Trophoblast cell (in vitro differentiated cells and primary cell): ENCODE results near the gene OR8A1.

Experiments
- DNase-seq, 2 donors: peaks; one replicate each; pipeline ENCODE4 v3.0.0-alpha.2; 2016
- H2AFZ ChIP-seq: 2 replicates; pipeline ENCODE4 v1.6.1; 2013; ENCODE audit warnings: low read length, moderate library complexity, mild to moderate bottlenecking; ENCODE audit not compliant: insufficient read depth, poor library complexity
- H2AK5ac ChIP-seq: 2 replicates; pipeline ENCODE4 v1.6.1; 2013; ENCODE audit warnings: mild to moderate bottlenecking, low read length
- H2BK120ac ChIP-seq: 2 replicates; pipeline ENCODE4 v1.6.1; 2013; ENCODE audit warnings: low read length, mild to moderate bottlenecking, moderate library complexity; ENCODE audit not compliant: insufficient read depth, poor library complexity
- H2BK12ac ChIP-seq: 2 replicates; pipeline ENCODE4 v1.6.1; 2013; ENCODE audit warnings: mild to moderate bottlenecking, low read length, moderate library complexity
- H2BK5ac ChIP-seq: 2 replicates; pipeline ENCODE4 v1.6.1; 2013; ENCODE audit warnings: low read length, low read depth, moderate library complexity, mild to moderate bottlenecking; ENCODE audit not compliant: poor library complexity
- H3K14ac ChIP-seq: 2 replicates; pipeline ENCODE4 v1.6.1; 2013; ENCODE audit warnings: mild to moderate bottlenecking, low read length
- H3K18ac ChIP-seq: 2 replicates; pipeline ENCODE4 v1.6.1; 2013; ENCODE audit warnings: mild to moderate bottlenecking, low read length
- H3K23ac ChIP-seq: 2 replicates; pipeline ENCODE4 v1.6.1; 2013; ENCODE audit warnings: low read length
- H3K27ac ChIP-seq: 2 replicates; pipeline ENCODE4 v1.5.1; 2013; ENCODE audit warnings: low read depth, mild to moderate bottlenecking, inconsistent platforms, low read length, moderate library complexity
- H3K27me3 ChIP-seq: 2 replicates; pipeline ENCODE4 v1.6.1; 2013; ENCODE audit warnings: inconsistent platforms, mild to moderate bottlenecking, low read length, moderate library complexity; ENCODE audit not compliant: insufficient read depth
- H3K36me3 ChIP-seq, 2 experiments: 1 replicate in 1 of 2; 2 replicates in 1 of 2; pipeline ENCODE4 v1.6.1; 2013; ENCODE audit warnings: low read length in 2 of 2, mild to moderate bottlenecking in 2 of 2, moderate library complexity in 1 of 2; ENCODE audit not compliant: insufficient read depth in 2 of 2, control insufficient read depth in 1 of 2
- H3K4ac ChIP-seq: 2 replicates; pipeline ENCODE4 v1.6.1; 2013; ENCODE audit warnings: low read depth, mild to moderate bottlenecking, low read length, moderate library complexity
- H3K4me1 ChIP-seq, 2 experiments: 1 replicate in 1 of 2; 2 replicates in 1 of 2; pipeline ENCODE4 v1.6.1; 2013; ENCODE audit warnings: low read length in 2 of 2, mild to moderate bottlenecking in 2 of 2, moderate library complexity in 1 of 2; ENCODE audit not compliant: insufficient read depth in 2 of 2, control insufficient read depth in 1 of 2
- H3K4me2 ChIP-seq: 2 replicates; pipeline ENCODE4 v1.6.1; 2013; ENCODE audit warnings: inconsistent platforms, mild to moderate bottlenecking, low read length, moderate library complexity
- H3K4me3 ChIP-seq: 2 replicates; pipeline ENCODE4 v1.5.1; 2013; ENCODE audit warnings: mild to moderate bottlenecking, low read depth, low read length, inconsistent platforms
- H3K79me1 ChIP-seq: one replicate; pipeline ENCODE4 v1.6.1; 2013; ENCODE audit warnings: low read length
- H3K79me2 ChIP-seq: 2 replicates; pipeline ENCODE4 v1.6.1; 2013; ENCODE audit warnings: low read length, mild to moderate bottlenecking; ENCODE audit not compliant: control insufficient read depth, insufficient read depth, poor library complexity
- H3K9ac ChIP-seq: 2 replicates; pipeline ENCODE4 v1.6.1; 2013; ENCODE audit warnings: mild to moderate bottlenecking, low read length
- H3K9me3 ChIP-seq: 2 replicates; pipeline ENCODE4 v1.6.1; 2013; ENCODE audit warnings: low read depth, mild to moderate bottlenecking, control low read depth, inconsistent platforms, low read length; ENCODE audit not compliant: insufficient read depth
- H4K12ac ChIP-seq: 2 replicates; pipeline ENCODE4 v1.6.1; 2013; ENCODE audit warnings: low read depth, mild to moderate bottlenecking, low read length, moderate library complexity
- H4K8ac ChIP-seq: 2 replicates; pipeline ENCODE4 v1.6.1; 2013; ENCODE audit warnings: low read depth, mild to moderate bottlenecking, low read length, moderate library complexity
- H4K91ac ChIP-seq: one replicate; pipeline ENCODE4 v1.6.1; 2013; ENCODE audit warnings: low read depth, mild to moderate bottlenecking, low read length, moderate library complexity
- WGBS: extraction: QIAGEN DNeasy Blood & Tissue Kit; methylation state at CpG from one replicate; pipeline ENCODE4 v1.1.7; 2013; ENCODE audit warnings: missing lambda C conversion rate; ENCODE audit not compliant: insufficient read length, insufficient coverage; ENCODE audit errors: extremely low coverage; 5-methylcytosine and 5-hydroxymethylcytosine counted together

Gene OR8A1

GRCh38 chr11:124556828-124557227 lies 13.0 kb upstream of the OR8A1 start:
- no peaks in the 10 kb centered on the region for H3K9me3 ChIP-seq
- no peak overlapping the region for H3K4me2 ChIP-seq
- H4K91ac ChIP-seq = no peak overlapping the region
- no peak overlapping the region for H4K8ac ChIP-seq
- no peak overlapping the region for H3K14ac ChIP-seq
- DNase-seq = no peak
- no peak overlapping the region for H2BK5ac ChIP-seq
- H3K36me3 ChIP-seq = no peaks in the 10 kb centered on the region
- no peak overlapping the region for H3K4ac ChIP-seq
- no peak overlapping the region for H2BK12ac ChIP-seq
- H4K12ac ChIP-seq = no peak overlapping the region
- H3K27me3 ChIP-seq = no peaks in the 10 kb centered on the region
- no peaks in the 10 kb centered on the region for H3K4me1 ChIP-seq
- no peak overlapping the region for H2AFZ ChIP-seq
- no peak overlapping the region for H2BK120ac ChIP-seq
- no peak overlapping the region for H3K9ac ChIP-seq
- no peak overlapping the region for H3K23ac ChIP-seq
- H3K79me2 ChIP-seq = no peaks in the 10 kb centered on the region
- WGBS = no CpG with 5 or more reads among the region's 2 CpGs
- no peak overlapping the region for H2AK5ac ChIP-seq
- H3K4me3 ChIP-seq = no peak overlapping the region
- H3K27ac ChIP-seq = no peak overlapping the region
- no peaks in the 10 kb centered on the region for H3K79me1 ChIP-seq
- no peak overlapping the region for H3K18ac ChIP-seq

GRCh38 chr11:124570160-124570559 lies 363 bp downstream of the OR8A1 start:
- no peak overlapping the region for H2BK120ac ChIP-seq
- no peak overlapping the region for H3K4me2 ChIP-seq
- no peak overlapping the region for H3K4ac ChIP-seq
- no peak overlapping the region for H2AK5ac ChIP-seq
- H3K27ac ChIP-seq = no peak overlapping the region
- no peak overlapping the region for H3K14ac ChIP-seq
- H3K36me3 ChIP-seq = no peaks in the 10 kb centered on the region
- DNase-seq = no peak
- no peak overlapping the region for H4K91ac ChIP-seq
- no peaks in the 10 kb centered on the region for H3K79me2 ChIP-seq
- H4K8ac ChIP-seq = no peak overlapping the region
- no CpG with 5 or more reads among the region's 7 CpGs for WGBS
- no peaks in the 10 kb centered on the region for H3K4me1 ChIP-seq
- no peak overlapping the region for H3K9ac ChIP-seq
- no peak overlapping the region for H3K4me3 ChIP-seq
- no peaks in the 10 kb centered on the region for H3K79me1 ChIP-seq
- H3K23ac ChIP-seq = no peak overlapping the region
- no peak overlapping the region for H3K18ac ChIP-seq
- no peaks in the 10 kb centered on the region for H3K9me3 ChIP-seq
- no peak overlapping the region for H2AFZ ChIP-seq
- no peak overlapping the region for H2BK12ac ChIP-seq
- H4K12ac ChIP-seq = no peak overlapping the region
- H3K27me3 ChIP-seq = no peaks in the 10 kb centered on the region
- H2BK5ac ChIP-seq = no peak overlapping the region

- Histone ChIP-seq H3K4me2 (no peak overlapping the region), H2AK5ac (no peak overlapping the region), H4K12ac (no peak overlapping the region), H3K14ac (no peak overlapping the region), H3K36me3 (no peaks in the 10 kb centered on the region), H3K79me1 (no peaks in the 10 kb centered on the region), H3K9ac (no peak overlapping the region), H3K4me1 (no peaks in the 10 kb centered on the region), H4K8ac (no peak overlapping the region), H2BK12ac (no peak overlapping the region), H2AFZ (no peak overlapping the region), H4K91ac (no peak overlapping the region), H3K27ac (no peak overlapping the region), H2BK120ac (no peak overlapping the region), H3K4me3 (no peak overlapping the region), H3K4ac (no peak overlapping the region), H3K23ac (no peak overlapping the region), H3K9me3 (no peaks in the 10 kb centered on the region), H3K79me2 (no peaks in the 10 kb centered on the region), H3K27me3 (no peaks in the 10 kb centered on the region), H3K18ac (no peak overlapping the region), H2BK5ac (no peak overlapping the region)
- DNase-seq = no peak
- no CpG with 5 or more reads among the region's 6 CpGs for WGBS
These were observed 8.1 kb downstream of the OR8A1 start for GRCh38 chr11:124577716-124578427.

GRCh38 chr11:124578761-124579160 lies 9.0 kb downstream of the OR8A1 start:
- no peak overlapping the region for H3K23ac ChIP-seq
- H2BK5ac ChIP-seq = no peak overlapping the region
- H3K9me3 ChIP-seq = no peaks in the 10 kb centered on the region
- no peaks in the 10 kb centered on the region for H3K79me2 ChIP-seq
- no peak overlapping the region for H2BK12ac ChIP-seq
- WGBS = no CpG with 5 or more reads among the region's 4 CpGs
- no peak overlapping the region for H3K14ac ChIP-seq
- H3K79me1 ChIP-seq = no peaks in the 10 kb centered on the region
- H3K18ac ChIP-seq = no peak overlapping the region
- H3K4me3 ChIP-seq = no peak overlapping the region
- H3K27me3 ChIP-seq = no peaks in the 10 kb centered on the region
- H3K4ac ChIP-seq = no peak overlapping the region
- no peaks in the 10 kb centered on the region for H3K4me1 ChIP-seq
- no peak overlapping the region for H4K8ac ChIP-seq
- no peak overlapping the region for H3K4me2 ChIP-seq
- no peak overlapping the region for H2AK5ac ChIP-seq
- H4K91ac ChIP-seq = no peak overlapping the region
- H3K36me3 ChIP-seq = no peaks in the 10 kb centered on the region
- H2BK120ac ChIP-seq = no peak overlapping the region
- no peak overlapping the region for H2AFZ ChIP-seq
- no peak for DNase-seq
- H3K9ac ChIP-seq = no peak overlapping the region
- H3K27ac ChIP-seq = no peak overlapping the region
- no peak overlapping the region for H4K12ac ChIP-seq
